Gastroesophageal sphincter (tissue), 4 donors: ENCODE data around the gene BABAM2. TPM values are rescaled to one million over a fixed set of nuclear protein-coding genes. Genes with fewer than 3 reads are reported as not detected.

Experiments
- ATAC-seq: fragments of 150-250 bp; one replicate; pipeline ENCODE4 v1.9.1; 2016; ENCODE audit warnings: mild to moderate bottlenecking, moderate library complexity
- H3K27ac ChIP-seq, 4 donors: fragments of 200-600 bp; sonication (generic) in 3 of 4; 1 replicate in 3 of 4; 2 replicates in 1 of 4; pipeline ENCODE4 v1.5.1; 2016 to 2019
- H3K27me3 ChIP-seq: fragments of 200-600 bp; sonication (generic); one replicate; pipeline ENCODE4 v1.5.1; 2019
- H3K36me3 ChIP-seq, 2 donors: fragments of 200-600 bp; sonication (generic); one replicate each; pipeline ENCODE4 v1.5.1; 2019; ENCODE audit warnings: control low read depth in 1 of 2
- H3K4me1 ChIP-seq, 3 donors: fragments of 200-600 bp; sonication (generic); 1 replicate in 2 of 3; 2 replicates in 1 of 3; pipeline ENCODE4 v1.5.1; 2016 to 2019; ENCODE audit warnings: control low read depth in 2 of 3
- H3K4me3 ChIP-seq, 2 donors: fragments of 200-600 bp; sonication (generic); one replicate each; pipeline ENCODE4 v1.5.1; 2019; ENCODE audit warnings: mild to moderate bottlenecking in 1 of 2, moderate library complexity in 1 of 2
- H3K9me3 ChIP-seq, 3 donors: fragments of 200-600 bp; sonication (generic); one replicate each; pipeline ENCODE4 v1.5.1; 2017 to 2019; ENCODE audit warnings: control low read depth in 2 of 3
- EP300 ChIP-seq: sonication (generic); formaldehyde crosslinking; IDR thresholded peaks from one replicate; pipeline ENCODE4 v1.6.1; 2017; ENCODE audit warnings: antibody characterized with exemption, mild to moderate bottlenecking
- POLR2A ChIP-seq, 2 donors: fragments of 450-650 bp; IDR thresholded peaks; one replicate each; pipeline ENCODE4 v1.6.1; 2017; ENCODE audit warnings: antibody characterized with exemption in 2 of 2, mild to moderate bottlenecking in 2 of 2, moderate library complexity in 1 of 2
- POLR2AphosphoS5 ChIP-seq: sonication (generic); formaldehyde crosslinking; IDR thresholded peaks from one replicate; pipeline ENCODE4 v1.6.1; 2017; ENCODE audit warnings: antibody characterized with exemption
- WGBS, 2 donors: methylation state at CpG; one replicate each; pipeline ENCODE4 v1.1.5; 2018; ENCODE audit warnings: low coverage in 1 of 2; 5-methylcytosine and 5-hydroxymethylcytosine counted together
- total RNA-seq, 4 donors: library from RNA; depleted of rRNA; stranded (reverse); fragments of >200 nt; gene quantifications; one replicate each; pipeline ENCODE4 v1.1.0, GENCODE V29; 2016
- TF ChIP-seq, protein P1 (sequence below), 4 experiments: fragments of 200-600 bp in 2 of 4; fragments of 450-650 bp in 2 of 4; sonication (generic) in 1 of 4; IDR thresholded peaks; one replicate each; pipeline ENCODE4 v1.5.1; 2017 to 2019; ENCODE audit warnings: antibody characterized with exemption in 4 of 4, mild to moderate bottlenecking in 2 of 4, moderate library complexity in 2 of 4

The BABAM2 gene
- total RNA-seq, 4 donors from 2014 or later, result 28.5 to 43.6 (median 37.4) TPM

- no peak overlapping the region for H3K27ac ChIP-seq
- H3K4me1 ChIP-seq, result no peaks in the 10 kb centered on the region
- H3K36me3 ChIP-seq, result no peaks in the 10 kb centered on the region
- TF ChIP-seq, protein P1, sequence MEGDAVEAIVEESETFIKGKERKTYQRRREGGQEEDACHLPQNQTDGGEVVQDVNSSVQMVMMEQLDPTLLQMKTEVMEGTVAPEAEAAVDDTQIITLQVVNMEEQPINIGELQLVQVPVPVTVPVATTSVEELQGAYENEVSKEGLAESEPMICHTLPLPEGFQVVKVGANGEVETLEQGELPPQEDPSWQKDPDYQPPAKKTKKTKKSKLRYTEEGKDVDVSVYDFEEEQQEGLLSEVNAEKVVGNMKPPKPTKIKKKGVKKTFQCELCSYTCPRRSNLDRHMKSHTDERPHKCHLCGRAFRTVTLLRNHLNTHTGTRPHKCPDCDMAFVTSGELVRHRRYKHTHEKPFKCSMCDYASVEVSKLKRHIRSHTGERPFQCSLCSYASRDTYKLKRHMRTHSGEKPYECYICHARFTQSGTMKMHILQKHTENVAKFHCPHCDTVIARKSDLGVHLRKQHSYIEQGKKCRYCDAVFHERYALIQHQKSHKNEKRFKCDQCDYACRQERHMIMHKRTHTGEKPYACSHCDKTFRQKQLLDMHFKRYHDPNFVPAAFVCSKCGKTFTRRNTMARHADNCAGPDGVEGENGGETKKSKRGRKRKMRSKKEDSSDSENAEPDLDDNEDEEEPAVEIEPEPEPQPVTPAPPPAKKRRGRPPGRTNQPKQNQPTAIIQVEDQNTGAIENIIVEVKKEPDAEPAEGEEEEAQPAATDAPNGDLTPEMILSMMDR (IDR thresholded peaks at IDR 0.05), result no peak
- no peak for TF ChIP-seq POLR2AphosphoS5
- TF ChIP-seq EP300, result no peak
- no peak for TF ChIP-seq POLR2A (IDR thresholded peaks at IDR 0.05)
- no peaks in the 10 kb centered on the region for H3K27me3 ChIP-seq
- ATAC-seq, result no peak
- H3K9me3 ChIP-seq, result no peaks in the 10 kb centered on the region
- no peak overlapping the region for H3K4me3 ChIP-seq
These were observed 296.7 kb downstream of the BABAM2 start for GRCh38 chr2:28187186-28187585.

- TF ChIP-seq EP300, result no peak
- no peak for TF ChIP-seq POLR2AphosphoS5
- no peak for TF ChIP-seq POLR2A (IDR thresholded peaks at IDR 0.05)
- TF ChIP-seq, protein P1 (IDR thresholded peaks at IDR 0.05), result no peak
These were observed 297.9 kb downstream of the BABAM2 start for GRCh38 chr2:28188436-28188835.

DNA sequence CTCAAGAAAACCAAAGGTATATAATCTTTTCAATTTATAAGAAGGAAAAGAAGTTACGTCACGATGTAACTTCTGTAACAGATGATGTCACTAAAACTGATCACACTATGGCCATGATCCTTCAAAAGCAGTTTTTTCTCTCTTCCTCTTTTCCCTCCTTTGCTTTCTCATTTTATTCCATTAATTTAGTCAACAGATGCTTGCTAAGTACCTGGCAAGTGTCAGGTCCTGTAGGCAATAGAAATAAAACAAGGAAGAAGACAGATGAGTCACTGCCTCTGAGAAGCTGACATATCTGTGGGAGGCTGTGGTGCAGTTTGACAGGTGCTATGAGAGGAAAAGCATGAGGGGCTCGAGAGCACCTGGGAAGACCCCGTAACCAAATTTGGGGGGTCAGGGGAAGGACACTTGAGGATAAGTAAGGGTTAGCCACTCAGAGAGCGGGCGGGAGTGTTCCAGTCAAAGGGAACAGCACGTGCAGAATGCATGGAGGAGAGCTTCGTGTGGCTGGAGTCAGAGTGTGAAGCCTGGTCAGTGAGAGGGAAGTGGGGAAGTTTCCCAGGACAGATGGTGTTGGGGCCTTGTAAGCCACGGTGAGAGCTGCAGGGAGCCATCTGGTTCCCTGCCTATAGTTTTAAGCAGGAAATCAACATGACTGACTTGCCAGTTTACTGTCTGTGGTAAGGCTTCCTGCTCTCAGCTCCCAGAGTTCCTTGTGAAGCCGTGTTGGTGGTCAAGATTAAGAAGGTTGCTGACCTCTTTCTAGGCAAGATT, 303.3 kb downstream of the BABAM2 start:
- no peaks in the 10 kb centered on the region for H3K9me3 ChIP-seq
- WGBS, 2 donors, result 84 to 87% methylated on average over 3 to 9 of the region's 10 CpGs
- peaks cover 0 to 12% of the 10 kb centered on the region in 2 donors for H3K36me3 ChIP-seq
- TF ChIP-seq POLR2A (IDR thresholded peaks at IDR 0.05) (no peak), EP300 (no peak), POLR2AphosphoS5 (no peak)
- TF ChIP-seq, protein P1 (IDR thresholded peaks at IDR 0.05), result no peak
- H3K27me3 ChIP-seq, result no peaks in the 10 kb centered on the region
- H3K27ac ChIP-seq, result no peak overlapping the region
- H3K4me1 ChIP-seq, result no peaks in the 10 kb centered on the region
- ATAC-seq, result no peak
- H3K4me3 ChIP-seq, result no peak overlapping the region

More at GRCh38 chr2:28188436-28188835, 297.9 kb downstream of the BABAM2 start:
- Histone ChIP-seq H3K9me3 (no peaks in the 10 kb centered on the region), H3K4me3 (no peak overlapping the region), H3K36me3 (no peaks in the 10 kb centered on the region), H3K4me1 (no peaks in the 10 kb centered on the region), H3K27ac (no peak overlapping the region), H3K27me3 (no peaks in the 10 kb centered on the region)
- no peak for ATAC-seq
- 69 to 82% methylated on average over 4 of the region's 4 CpGs for WGBS, 2 donors

- Histone ChIP-seq H3K36me3 (peaks cover 0 to 12% of the 10 kb centered on the region in 2 donors), H3K4me3 (no peak overlapping the region), H3K4me1 (no peaks in the 10 kb centered on the region), H3K9me3 (no peaks in the 10 kb centered on the region), H3K27me3 (no peaks in the 10 kb centered on the region), H3K27ac (no peak overlapping the region)
- no peak for ATAC-seq
- TF ChIP-seq EP300, result no peak
- TF ChIP-seq, protein P1 (IDR thresholded peaks at IDR 0.05), result no peak
- no peak for TF ChIP-seq POLR2A (IDR thresholded peaks at IDR 0.05)
- no peak for TF ChIP-seq POLR2AphosphoS5
- 75 to 97% methylated on average over 2 of the region's 2 CpGs for WGBS, 2 donors
These were observed 309.6 kb downstream of the BABAM2 start for GRCh38 chr2:28199995-28200679.
